GM21529 (cell line): ENCODE results near the gene CTNNA2.

Source experiments
- ATAC-seq: cut with Tn5 transposase; IDR thresholded peaks from one replicate; pipeline ENCODE4 v1.9.1; 2021; ENCODE audit not compliant: unreplicated experiment

CTNNA2 gene

DNA sequence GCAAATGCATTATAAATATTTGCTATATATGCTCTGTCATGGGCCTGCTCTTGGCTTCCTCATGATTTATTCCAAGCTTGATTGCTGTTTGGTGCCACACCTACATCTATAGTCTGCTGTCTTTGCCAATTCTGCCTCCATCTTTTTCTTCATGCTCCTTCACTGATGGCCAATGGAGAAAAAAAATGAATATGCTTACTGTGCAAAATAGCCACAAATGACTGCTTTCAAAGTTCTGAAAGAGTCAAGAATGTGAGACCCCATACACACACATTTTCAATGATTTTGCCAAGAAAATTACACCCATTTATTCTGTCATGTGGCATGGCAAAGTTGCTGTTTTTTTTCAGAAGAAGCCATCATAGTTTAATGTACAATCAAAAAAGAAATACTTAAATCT, 1097.3 kb downstream of the CTNNA2 start:
- no peak for ATAC-seq

DNA sequence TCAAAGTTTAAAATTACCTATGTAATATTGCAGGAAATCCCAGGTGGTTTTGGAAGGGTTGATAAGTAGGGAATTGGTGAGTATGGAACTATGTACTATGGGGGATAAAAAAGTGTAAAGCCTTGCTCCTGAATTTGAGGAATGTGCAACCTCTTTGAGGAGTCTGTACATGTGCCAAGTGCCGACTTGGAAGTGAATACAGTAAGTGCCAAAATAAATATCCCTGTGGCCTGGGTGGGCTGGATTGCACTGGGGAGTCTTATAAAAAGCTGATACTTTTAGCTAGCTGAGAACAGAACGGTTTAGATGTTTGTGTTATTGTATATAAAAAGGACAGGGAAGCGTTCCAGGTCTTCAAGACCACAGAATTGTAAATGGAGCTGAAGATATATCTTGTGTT, 1108.8 kb downstream of the CTNNA2 start:
- ATAC-seq: no peak

DNA sequence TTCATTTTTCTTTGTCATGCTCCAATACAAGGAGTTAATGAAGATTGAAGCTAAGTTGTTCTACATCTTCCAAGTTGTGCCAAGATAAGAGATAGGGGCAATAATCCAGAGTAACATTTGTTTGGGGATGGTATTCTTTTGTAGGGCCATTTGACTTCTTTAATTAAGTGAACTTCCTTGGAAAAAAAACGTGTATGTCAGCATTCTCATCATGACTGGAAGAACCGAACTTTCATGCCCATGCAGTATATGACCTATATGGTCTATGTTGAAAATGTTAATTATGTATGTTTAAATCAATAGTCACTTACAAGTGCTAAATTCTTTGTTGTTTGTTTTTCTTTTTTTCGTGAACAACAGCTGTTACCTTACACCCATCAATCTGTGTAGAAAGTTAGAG, 1111.2 kb downstream of the CTNNA2 start:
- ATAC-seq: no peak

DNA sequence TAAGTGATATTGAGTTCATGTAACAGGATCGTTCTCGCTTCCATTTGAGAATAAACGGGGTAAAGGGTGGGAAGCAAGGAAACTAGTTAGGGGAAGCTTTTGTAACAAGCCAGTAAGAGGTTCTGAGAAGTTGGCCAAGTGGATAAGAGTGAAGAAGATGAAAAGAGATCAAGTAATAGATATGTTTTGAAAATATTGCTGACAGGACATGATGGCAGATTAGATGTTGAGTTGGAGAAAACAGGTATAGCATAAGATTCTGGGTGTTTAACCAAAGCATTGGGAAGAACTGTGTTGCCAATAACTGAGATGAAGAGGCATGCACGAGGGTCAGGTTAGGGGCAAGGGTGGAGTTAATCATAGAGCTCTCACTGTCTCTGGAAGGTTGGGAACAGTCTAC, 1121.7 kb downstream of the CTNNA2 start:
- ATAC-seq: no peak

DNA sequence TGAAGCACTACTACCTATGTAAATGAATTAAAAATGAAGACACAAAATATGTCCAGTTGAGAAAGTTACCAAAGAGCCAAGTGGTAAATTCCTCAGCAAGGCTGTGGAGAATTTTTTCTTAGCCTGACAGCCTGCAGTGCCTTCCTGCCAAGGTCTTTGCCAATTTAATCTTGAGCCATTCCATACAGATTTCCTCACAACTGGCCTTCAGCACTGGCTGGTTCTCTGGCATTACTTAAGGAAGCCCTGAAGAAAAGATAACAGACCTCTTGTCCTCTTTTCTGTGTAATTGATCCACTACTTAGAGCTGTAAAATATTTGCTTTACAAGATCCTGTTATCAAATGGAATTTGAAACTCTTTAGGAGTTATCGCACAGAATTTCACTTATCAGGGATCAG, 1125.9 kb downstream of the CTNNA2 start:
- ATAC-seq: no peak

DNA sequence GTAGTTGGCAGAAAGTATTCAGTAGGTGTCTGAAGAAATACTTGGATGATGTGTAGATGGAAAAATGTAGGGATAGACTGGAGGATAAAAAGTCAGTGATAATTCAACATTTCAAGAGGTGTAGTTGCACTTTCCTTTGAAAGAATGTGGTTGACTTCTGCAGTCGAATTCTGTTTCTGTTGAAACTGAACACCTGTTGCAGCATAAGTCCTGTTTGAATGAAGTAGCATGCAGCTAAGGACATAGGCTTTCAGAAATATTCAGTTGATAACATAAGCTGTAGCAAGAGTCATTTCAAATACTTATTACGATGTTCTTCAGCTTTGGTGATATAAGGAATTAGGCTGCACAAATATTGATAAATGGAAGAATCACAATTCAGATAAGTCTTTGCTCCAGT, 1129.6 kb downstream of the CTNNA2 start:
- ATAC-seq: no peak

DNA sequence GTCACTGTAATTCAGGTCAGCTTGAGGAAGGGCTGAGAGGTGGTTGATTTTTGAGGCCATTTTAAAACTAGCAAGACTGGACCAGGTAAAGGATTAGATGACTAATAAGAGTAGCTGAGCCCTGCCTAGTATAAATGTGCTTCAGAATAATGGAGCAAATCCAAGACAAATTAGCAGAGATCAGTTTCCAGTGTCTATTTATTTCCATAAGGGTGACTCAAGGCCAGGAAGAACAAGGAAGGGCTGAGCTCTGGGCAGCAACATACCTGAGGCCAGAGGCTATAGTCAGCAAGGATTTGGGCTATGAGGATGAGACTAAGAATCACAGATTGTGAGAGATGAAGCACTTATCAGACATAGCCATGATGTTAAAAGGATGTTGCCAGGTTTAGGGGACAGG, 1130.7 kb downstream of the CTNNA2 start:
- ATAC-seq: no peak

DNA sequence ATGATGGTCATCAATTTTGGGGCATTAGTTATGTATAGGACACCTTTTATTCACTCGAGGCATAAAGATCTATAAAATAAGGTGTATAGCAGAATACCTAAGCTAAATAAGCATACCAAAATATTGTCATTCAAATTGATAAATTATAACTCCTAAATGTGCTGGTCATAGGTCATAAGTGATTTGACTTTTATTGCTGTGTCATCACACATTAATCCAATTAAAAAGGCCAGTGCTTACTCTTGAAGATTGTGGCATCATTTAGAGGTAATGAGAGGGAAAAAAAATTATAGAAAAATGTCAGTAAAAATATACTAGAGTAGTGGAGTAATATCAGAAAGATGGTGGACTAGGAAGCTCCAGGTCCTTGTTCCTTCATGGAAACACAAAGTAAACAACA, 1138.6 kb downstream of the CTNNA2 start:
- ATAC-seq: no peak

DNA sequence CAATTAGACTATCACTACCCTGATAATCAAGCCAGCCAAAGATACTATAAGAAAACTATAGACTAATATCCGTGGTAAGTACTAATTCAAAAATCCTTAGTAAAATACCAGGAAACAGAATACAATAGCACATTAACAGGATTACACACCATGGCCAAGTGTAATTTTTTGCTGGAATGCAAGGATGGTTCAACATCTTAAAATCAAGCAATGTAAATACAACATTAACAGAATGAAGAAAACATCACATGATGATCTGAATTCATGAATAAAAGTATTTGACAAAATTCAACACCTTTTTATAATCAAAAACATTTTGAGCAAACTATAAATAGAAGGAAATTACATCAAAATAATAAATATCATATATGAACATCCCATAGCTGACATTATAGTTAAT, 1142.4 kb downstream of the CTNNA2 start:
- no peak for ATAC-seq

DNA sequence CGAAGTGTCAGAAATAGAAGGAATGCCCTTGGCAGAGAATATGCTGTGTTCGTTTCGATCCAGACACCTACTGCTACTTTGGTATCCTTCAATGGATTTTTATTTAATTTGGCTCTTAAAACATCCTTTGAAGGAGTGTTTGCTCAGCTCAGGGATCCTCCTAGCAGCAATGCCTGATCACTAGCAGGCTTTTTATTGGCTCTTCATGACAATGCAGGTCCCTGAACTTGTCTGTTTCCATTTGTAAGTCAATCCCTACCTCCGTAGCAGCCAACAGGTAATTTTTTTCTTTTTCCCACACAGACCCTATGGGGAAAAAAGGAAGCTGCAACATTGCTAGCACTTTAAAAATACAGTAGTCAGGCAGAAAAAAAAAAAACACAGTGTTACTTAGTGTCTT, 1157.9 kb downstream of the CTNNA2 start:
- no peak for ATAC-seq

DNA sequence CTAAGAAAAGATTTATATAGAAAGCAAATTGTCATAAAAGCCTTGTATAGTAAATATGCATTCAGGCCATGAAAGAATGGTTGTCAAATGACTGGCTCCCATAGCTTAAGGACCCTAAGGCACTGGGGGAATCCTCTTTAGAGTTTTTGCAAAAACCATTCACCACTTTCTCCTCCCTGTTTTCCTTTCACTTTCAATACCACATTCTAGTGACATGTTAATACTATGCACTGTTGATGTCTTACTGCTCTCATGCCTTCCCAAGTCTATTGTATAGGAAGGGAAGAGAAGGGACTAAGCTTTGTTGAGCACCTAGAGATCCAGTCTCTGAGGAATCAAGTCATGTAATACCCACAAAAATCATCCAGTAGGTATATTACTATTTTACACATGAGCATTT, 1174.7 kb downstream of the CTNNA2 start:
- no peak for ATAC-seq

DNA sequence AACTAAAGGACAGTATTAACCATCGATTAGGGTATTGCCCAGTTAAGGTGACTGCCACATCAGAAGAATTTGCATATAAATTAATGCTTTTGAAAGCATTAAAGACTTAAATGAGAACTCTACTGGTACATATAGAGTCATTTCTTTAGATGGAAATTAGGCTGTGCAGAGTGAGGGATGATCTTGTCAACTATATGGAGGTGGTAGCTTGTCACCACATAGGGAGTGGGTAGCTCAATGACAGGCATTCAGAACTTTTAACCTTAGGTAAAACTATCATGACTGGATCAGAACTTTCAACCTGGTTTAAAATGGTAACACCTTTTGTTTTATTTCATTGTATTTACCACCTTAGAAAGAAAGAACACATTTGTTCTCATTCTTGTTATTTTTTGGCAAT, 1176.3 kb downstream of the CTNNA2 start:
- ATAC-seq: no peak
